K562 (cell line): ENCODE measurements around the gene MCC. TPM values are rescaled to one million over a fixed set of nuclear protein-coding genes. Genes with fewer than 3 reads are reported as not detected.

Experiments used
- HIVEP1 ChIP-seq: fragments of 250-450 bp; sonication (Bioruptor Pico); IDR thresholded peaks from 2 replicates; pipeline ENCODE4 v1.4.0; 2020; ENCODE audit warnings: mild to moderate bottlenecking
- LEF1 ChIP-seq: fragments of 450-650 bp; IDR thresholded peaks from 2 replicates; pipeline ENCODE4 v1.6.1; 2016; ENCODE audit warnings: mild to moderate bottlenecking
- POLR2G ChIP-seq: fragments of 200-400 bp; formaldehyde crosslinking; IDR thresholded peaks from 2 replicates; pipeline ENCODE4 v1.6.1; 2017; ENCODE audit warnings: low read depth, mild to moderate bottlenecking, antibody characterized with exemption, low read length, moderate library complexity
- RREB1 ChIP-seq: fragments of 250-450 bp; sonication (Bioruptor Pico); IDR thresholded peaks from 2 replicates; pipeline ENCODE4 v1.4.0; 2020
- SMARCE1 ChIP-seq: fragments of 450-650 bp; IDR thresholded peaks from 2 replicates; pipeline ENCODE4 v1.7.1; 2016; ENCODE audit warnings: mild to moderate bottlenecking
- ZNF124 ChIP-seq: sonication (generic); formaldehyde crosslinking; IDR thresholded peaks from 2 replicates; pipeline ENCODE4 v1.8.1; 2022; ENCODE audit warnings: missing genetic modification reagents
- ZNF324 ChIP-seq: fragments of 250-450 bp; sonication (Bioruptor Pico); IDR thresholded peaks from 2 replicates; pipeline ENCODE4 v1.4.0; 2020; ENCODE audit warnings: mild to moderate bottlenecking
- ZNF766 ChIP-seq: fragments of 200-800 bp; sonication (Bioruptor generic); conservative IDR thresholded peaks from 2 replicates; pipeline ENCODE4 v1.6.1; 2016; ENCODE audit warnings: missing genetic modification characterization, missing compliant biosample characterization
- polyA plus RNA-seq, 8 experiments: library from polyadenylated mRNA; depleted of rRNA in 4 of 8; stranded (reverse) in 5 of 8; unstranded in 3 of 8; fragments of >200 nt; fragmentation: Nextera tagmentation in 2 of 8; fragmentation: Illumina TruSeq in 1 of 8; extraction: Ambion mirVana in 2 of 8; extraction: Trizol in 1 of 8; gene quantifications; 2 replicates each; pipeline versions ENCODE4 v1.2.1 to v1.2.3, GENCODE V29; 2011 to 2014; ENCODE audit warnings: inconsistent platforms in 1 of 8, missing spikeins in 1 of 8
- total RNA-seq, 7 experiments: library from RNA; depleted of rRNA in 6 of 7; stranded (reverse); fragments of >200 nt in 6 of 7; fragmentation: Illumina TruSeq in 2 of 7; extraction: Trizol in 2 of 7; gene quantifications; 2 replicates each; pipeline versions ENCODE4 v1.2.1 to v1.2.3, GENCODE V29; 2011 to 2021; ENCODE audit warnings: low replicate concordance in 1 of 7
- TF ChIP-seq, protein P1 (sequence below): fragments of 250-450 bp; sonication (Bioruptor Pico); IDR thresholded peaks from 2 replicates; pipeline ENCODE4 v1.5.0; 2020; ENCODE audit warnings: mild to moderate bottlenecking

Gene MCC
- total and polyA plus RNA-seq, 9 of the 15 experiments (the other 6 are each of a cell fraction or from before 2014, with no cell fraction given), result 0.04 to 0.24 (median 0.06) TPM; not detected in 1

- TF ChIP-seq RREB1 (CRISPR knock-in tag) (no peak), ZNF766 (CRISPR knock-in tag) (no peak), ZNF124 (no peak), ZNF324 (no peak), LEF1 (no peak), HIVEP1 (CRISPR knock-in tag) (no peak), POLR2G (no peak), SMARCE1 (no peak)
- TF ChIP-seq, protein P1, sequence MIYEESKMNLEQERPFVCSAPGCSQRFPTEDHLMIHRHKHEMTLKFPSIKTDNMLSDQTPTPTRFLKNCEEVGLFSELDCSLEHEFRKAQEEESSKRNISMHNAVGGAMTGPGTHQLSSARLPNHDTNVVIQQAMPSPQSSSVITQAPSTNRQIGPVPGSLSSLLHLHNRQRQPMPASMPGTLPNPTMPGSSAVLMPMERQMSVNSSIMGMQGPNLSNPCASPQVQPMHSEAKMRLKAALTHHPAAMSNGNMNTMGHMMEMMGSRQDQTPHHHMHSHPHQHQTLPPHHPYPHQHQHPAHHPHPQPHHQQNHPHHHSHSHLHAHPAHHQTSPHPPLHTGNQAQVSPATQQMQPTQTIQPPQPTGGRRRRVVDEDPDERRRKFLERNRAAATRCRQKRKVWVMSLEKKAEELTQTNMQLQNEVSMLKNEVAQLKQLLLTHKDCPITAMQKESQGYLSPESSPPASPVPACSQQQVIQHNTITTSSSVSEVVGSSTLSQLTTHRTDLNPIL (CRISPR knock-in tag), result no peak
Observed at GRCh38 chr5:113378081-113378480, 110.2 kb downstream of the MCC start (continued).
